NCI-H82 treated with DMSO at 0.1 percent for 48 hours (cell line): ENCODE results near the gene ALOX15.
"Not testable (repeated sequence)": the region's sequence is repeated elsewhere in the genome, so short reads cannot be mapped to it uniquely, and the experiment has no call there.

ENCODE experiments used
- DNase-seq: peaks from one replicate; lab custom pipeline; 2025; ENCODE audit not compliant: unreplicated experiment; lab: John Stamatoyannopoulos, UW

Gene ALOX15, protein sequence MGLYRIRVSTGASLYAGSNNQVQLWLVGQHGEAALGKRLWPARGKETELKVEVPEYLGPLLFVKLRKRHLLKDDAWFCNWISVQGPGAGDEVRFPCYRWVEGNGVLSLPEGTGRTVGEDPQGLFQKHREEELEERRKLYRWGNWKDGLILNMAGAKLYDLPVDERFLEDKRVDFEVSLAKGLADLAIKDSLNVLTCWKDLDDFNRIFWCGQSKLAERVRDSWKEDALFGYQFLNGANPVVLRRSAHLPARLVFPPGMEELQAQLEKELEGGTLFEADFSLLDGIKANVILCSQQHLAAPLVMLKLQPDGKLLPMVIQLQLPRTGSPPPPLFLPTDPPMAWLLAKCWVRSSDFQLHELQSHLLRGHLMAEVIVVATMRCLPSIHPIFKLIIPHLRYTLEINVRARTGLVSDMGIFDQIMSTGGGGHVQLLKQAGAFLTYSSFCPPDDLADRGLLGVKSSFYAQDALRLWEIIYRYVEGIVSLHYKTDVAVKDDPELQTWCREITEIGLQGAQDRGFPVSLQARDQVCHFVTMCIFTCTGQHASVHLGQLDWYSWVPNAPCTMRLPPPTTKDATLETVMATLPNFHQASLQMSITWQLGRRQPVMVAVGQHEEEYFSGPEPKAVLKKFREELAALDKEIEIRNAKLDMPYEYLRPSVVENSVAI

DNA sequence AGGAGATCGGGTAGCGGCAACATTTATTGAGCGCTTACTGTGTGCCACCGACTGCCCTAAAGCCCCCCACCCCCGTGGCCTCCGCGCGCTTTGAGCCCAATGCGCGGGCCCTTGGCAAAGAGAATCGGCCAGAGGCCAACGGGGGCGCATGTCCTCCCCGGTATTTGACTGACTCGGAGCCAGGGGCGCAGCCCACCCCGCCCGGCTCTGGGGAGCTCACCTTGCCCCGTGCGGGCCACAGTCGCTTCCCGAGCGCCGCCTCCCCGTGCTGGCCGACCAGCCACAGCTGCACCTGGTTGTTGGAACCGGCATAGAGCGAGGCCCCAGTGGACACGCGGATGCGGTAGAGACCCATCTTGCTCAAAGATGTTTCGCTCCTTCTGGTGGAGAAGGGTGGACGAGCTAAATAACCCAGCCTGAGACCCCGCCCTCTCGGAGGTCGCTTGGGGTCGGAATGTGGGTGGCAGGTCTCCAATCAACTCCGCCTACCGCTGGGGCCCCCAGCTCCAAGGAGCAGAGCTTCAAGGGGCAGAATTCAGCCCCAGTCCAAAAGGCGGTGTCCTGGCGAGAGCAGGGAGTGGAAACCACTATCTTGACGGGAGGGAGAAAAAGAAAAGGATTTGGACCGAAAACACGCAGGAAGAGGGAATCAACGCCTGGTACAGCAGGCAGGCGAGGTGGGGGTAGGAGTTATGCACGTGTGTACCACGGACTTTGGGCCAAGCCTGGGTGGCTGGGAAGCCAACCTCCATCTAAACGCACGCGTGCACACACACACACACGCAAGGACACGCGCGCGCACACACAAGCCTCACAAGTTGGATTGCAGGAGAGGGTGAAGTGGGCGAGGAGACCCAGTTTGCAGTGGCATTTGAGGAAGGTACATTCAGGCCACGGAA, at the start of gene ALOX15:
Gene ALOX15 (minus strand): TSS at position 382 of the 899 bp plus-strand sequence. CDS start 27 bp downstream, at position 355.
- DNase-seq: no peak

DNA sequence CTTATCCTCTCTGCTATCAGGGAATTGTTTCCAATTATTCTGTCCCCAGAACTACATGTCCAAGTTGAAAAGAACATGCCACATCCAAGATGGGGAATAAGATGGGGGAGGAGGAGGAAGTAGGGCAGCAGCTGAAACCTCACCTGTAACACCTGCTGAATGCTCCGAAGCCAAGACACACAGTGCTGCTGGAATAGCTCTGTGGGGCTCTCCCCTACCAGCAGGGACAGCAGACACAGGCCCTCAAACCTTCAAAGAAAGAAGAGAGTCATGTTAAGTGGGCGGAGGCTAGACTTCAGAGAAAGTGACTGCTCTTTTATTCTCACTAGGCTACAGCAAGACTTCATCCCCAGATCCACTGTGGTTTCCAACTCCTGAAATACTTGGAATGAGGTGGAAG, 49.3 kb upstream of the ALOX15 start:
- DNase-seq: no peak

DNA sequence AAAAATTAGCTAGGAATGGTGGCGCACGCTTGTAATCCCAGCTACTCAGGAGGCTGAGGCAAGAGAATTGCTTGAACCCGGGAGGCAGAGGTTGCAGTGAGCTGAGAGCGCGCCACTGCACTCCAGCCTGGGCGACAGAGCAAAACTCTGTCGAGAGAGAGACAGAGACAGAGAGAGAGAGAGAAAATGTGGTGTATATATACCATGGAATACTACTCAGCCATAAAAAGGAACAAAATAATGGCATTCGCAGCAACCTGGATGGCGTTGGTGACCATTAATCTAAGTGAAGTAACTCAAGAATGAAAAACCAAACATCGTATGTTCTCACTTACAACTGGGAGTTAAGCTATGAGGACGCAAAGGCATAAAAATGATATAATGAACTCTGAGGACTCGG, 48.4 kb upstream of the ALOX15 start:
- not testable (repeated sequence) for DNase-seq

DNA sequence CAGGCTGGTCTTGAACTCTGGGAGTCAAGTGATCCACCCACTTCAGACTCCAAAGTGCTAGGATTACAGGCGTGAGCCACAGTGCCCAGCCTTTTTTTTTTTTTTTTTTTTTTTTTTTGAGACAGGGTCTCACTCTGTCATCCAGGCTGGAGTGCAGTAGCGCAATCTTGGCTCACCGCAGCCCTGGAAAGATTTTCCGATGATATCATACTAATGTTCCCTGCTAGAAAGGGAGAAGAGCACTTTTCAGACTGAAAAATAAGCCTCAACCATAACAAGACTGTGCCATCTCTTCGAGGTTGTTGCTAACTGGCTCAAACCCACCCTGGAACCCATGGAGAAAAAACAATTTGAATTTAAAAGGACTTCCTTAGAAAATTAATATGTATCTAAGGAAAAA, 42.3 kb upstream of the ALOX15 start:
- not testable (repeated sequence) for DNase-seq

DNA sequence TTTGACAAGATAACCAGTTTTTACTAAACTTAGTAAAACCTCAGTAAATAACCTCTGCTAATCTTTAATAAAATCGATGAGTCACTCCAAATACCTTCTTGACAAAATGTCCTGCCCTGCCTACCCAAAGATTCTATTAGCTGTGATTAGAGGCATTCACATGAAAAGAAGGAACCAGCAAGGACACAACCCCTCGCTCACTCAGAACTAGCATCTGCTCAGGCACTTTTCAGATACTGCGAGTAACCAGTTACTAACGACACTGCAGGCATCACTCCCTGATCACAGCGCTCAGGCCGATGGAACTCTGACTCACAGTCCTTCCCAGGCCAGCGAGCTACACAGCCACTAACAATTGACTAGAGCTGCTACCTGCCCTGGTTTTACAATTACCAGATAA, 38.2 kb upstream of the ALOX15 start:
- DNase-seq: no peak

DNA sequence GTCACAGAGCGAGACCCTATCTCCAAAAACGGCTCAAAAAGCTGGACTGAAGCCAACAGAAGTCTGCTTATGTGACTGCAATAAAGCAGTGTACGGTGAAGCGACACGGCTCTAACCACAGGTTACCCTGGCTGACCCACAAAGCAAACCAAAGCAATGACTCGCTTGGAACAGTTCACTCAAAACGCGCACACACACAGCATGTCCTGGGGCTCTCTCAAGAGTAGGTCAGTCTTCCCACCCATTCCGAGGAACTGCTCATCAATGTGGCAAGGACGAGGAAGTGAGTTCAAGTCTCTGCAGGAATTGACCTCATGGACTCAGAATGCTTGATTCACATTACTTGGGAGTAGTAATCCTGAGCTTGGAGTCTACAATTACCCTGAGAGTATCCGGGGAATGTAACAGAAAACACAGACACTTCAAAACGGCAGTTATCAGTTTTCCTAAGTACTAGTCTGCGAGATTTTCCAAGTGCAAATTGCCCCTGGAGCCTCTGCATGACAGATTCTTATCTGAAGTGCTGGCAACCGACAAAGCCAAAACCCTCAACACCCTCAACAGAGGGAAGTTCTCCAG, 37.1 kb upstream of the ALOX15 start:
- DNase-seq: no peak

DNA sequence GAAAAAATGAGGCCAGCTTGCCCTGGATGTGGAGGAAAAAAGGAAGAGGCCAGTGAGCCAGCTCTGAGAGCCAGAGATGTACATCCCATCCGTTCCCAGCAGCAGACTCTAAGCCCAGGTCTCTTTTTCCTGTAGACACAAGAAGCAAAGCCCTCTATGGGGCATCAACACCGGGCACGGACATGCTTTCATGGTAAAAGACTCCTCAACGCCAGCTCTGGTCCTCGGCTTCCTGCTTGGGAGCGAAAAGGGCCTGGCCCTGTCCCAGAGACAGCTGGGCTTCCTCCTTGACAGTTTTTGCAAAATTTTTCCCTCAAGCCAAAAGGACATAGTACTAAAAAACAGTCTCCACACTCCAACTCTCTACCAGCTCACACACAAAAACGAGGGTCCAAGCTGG, 35.3 kb upstream of the ALOX15 start:
- DNase-seq: no peak

DNA sequence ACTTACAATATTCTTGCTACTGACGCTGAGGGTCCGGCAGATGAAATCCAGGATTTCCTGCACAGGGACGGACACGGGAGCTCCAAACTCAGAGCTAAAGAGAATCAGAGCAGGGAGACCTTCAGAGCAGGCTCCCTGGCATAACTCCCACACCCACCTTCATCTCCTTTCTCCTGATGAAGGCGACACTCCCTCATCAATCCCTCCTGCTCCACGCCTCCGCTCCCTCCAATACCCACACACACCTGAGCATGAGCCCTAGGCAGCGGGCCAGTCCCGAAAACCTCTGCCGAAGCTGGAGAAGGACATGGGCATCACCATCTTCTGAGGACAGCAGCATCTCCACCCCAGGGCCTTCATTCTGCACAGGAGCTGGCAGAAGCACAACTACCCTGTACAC, 34.3 kb upstream of the ALOX15 start:
- no peak for DNase-seq

DNA sequence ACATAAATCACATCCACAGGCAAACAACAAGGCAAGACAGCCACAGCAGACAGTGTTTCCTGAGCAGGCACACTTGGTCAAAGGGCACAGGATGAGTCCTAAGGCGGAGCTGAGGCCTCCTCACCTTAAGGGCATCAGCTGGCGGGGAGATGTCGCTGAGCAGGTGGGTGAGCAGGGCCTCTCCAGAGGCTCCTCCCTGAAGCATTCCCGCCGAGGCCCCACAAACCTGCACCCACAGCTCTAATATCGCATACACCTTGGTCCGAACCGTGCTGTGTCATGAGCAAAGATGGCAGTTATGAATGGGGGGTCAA, 33.2 kb upstream of the ALOX15 start:
- no peak for DNase-seq

DNA sequence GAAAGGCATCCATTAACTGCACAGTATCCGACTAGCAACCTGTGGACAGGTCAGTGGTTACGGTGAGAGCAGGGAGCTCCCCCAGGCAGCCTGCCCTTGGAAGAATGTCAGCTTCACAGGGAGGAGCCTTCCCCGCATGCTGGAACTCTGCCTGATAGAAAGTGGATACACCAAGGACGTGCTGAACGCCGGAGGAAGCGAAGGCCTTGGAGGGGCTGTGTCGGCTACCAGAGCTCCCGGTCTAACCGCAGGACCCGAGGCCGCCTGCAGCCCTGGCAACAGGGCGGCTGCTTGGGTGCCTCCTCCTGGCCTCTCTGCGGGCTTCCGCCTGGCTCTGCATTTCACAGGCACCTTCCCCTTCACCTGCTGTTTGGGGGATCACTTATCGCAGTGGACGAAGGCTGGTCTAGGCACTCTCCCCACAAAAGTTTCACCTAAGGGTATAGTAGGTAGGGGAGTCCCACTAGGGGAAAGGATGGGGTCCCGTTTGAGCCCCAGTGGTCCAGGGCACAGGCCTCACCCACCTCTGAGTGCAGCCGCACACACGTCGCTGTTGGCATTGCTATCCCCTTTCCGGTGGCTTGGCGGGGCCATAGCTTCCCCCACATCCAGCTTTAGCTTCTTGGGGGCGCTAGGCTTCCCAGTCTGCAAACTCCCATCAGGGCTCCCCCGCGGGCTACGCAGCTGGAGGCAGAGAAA, 32.7 kb upstream of the ALOX15 start:
- no peak for DNase-seq

DNA sequence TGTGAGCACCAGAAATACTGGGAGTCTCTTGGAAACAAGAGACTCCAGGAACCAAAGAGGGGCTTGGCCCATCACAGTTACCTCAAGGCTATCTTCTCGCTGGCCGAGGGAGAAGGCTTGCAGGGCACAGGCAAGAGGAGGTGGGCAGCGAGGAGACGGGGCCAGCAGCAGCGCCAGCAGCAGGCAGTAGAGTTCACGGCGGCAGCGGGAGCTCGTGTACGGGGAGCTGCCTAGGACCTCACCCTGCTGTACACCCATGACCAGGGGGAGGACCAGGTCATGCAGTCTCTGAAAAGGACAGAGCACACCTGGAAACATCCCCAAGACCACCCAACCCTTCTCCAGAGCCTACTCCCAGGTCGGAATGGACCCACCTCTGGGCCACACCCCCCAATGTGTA, 31.7 kb upstream of the ALOX15 start:
- DNase-seq: no peak

DNA sequence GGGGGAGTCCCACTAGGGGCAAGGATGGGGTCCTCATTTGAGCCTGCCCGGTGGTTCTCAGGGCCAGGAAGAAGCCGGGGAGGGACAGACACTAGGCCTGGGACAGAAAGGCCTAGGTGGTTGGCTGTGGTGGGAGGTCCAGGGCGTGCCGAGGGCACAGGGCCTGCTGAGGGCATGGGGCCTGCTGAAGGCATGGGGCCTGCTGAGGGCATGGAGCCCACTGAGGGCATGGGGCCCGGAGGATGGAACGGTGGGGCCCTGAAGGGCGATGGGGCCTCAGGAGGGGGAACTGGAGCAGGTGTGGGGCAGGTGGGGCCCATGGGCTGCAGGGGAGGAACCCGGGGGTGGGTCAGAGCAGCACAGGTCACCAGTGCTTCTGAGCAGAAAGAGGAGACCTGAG, 31.3 kb upstream of the ALOX15 start:
- no peak for DNase-seq

DNA sequence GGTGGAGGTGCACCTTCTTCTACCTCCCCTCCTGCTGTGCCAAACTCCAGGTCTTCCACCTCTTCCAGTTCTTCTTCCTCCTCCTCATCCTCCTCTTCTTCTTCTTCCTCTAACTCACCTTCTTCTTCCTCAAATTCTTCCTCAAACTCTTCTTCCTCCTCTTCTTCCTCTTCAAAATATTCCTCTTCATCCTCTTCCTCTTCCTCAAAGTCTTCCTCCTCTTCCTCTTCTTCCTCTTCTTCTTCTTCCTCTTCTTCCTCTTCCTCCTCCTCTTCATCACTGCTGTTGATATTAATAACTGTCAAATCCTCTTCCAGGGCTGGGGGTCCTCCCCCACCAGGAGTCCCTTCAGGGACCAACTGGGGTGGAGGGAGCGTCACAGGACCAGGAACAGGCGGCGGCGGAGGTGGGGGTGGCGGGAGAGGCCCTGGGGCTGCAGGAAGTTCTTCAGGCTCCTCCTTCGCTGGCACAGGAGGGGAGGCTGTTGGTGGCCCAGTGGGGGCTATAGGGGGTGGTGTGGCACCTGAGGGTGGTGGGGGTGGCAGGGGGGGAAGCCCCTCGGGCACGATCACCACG, 30.7 kb upstream of the ALOX15 start:
- no peak for DNase-seq

DNA sequence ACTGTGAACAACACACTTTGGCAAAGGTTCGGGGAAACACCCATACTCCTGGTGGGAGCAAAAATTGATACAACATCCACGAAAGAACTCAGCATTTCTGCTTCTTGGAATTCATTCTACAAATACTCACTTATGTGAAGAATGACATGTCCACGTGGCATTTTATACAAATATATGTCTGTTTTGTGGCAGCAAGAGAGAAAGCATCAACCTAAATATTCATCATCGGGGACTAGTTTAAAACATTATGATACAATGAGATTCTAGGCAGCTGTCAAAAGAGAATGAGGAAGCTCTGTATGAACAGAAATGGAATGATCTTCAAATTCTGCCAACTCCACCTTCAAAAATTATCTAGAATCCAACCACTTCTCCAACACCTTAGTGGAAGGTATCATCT, 25.7 kb upstream of the ALOX15 start:
- no peak for DNase-seq

DNA sequence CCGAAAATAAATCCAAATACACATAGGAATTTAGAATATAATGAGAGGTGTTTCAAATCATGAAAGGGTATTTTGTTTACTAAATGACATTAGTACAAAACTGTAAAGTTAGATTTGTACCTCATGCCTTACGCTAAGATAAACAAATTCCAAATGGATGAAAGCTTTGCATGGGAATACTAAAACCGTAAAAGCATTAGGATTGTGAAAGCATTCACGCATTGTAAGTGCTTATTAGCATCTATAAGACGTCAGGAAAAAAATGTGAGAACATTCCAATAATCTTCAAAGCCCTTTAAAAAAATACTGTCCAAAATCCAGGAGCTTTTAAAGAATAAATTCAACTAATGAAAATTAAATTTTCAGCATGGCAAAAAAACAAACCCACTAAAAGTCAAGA, 24.8 kb upstream of the ALOX15 start:
- DNase-seq: no peak

DNA sequence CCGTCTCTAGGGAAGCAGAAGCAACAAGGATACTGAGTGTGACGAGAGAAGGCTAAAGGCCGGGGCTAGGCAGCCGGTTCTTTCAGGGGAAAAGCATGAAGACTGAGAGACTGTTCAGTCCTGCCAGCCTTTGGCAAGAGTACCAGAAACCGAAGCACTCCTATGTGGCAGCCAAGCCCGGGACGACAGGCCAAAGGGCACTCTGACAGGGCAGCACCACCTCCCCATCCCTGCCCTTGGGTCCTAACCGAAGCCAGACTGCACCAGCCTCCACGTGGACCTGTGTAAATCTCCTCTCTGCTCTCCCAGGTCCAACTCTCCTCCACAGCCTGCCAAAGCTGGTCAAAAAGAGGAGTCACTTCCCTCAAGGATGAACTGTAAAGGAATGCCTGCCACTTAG, 23.5 kb upstream of the ALOX15 start:
- no peak for DNase-seq

DNA sequence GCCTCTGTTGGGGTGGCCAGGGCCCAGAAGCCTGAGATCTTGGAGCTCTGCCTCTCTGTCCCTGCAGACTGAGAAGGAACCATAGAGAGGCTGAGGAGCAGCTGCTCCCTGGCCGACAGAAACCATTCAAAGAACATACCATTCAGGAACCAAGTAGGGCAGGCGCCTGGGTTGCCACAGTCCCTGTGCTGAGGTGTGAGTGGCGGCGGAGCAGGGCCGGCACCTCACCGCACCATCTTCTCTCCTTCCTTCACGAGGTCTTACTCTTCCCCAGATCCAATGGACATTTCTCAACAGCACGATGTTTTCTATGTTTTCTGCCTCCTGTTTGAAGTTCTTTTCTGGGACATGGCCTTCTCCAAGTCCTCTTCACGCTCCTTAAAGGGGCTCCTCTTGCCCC, 22.8 kb upstream of the ALOX15 start:
- no peak for DNase-seq

DNA sequence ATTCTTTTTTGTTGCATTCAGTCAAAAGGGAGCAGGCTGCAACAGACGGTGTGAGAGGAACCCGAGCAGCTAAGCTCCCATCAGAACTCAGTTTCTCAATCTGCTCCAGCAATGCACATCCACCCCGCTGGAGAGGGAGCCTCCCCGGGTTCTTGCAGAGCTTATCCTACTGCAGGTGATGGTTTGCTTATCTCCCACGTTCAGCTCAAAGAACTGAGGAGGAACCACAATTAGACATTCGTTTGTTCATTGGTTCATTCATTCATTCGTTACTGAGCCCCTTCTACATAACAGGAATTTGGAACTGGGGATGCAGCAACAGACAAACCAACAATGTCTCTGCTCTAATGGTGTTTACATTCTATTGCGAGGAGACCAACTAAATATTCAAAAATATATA, 22.2 kb upstream of the ALOX15 start:
- no peak for DNase-seq

DNA sequence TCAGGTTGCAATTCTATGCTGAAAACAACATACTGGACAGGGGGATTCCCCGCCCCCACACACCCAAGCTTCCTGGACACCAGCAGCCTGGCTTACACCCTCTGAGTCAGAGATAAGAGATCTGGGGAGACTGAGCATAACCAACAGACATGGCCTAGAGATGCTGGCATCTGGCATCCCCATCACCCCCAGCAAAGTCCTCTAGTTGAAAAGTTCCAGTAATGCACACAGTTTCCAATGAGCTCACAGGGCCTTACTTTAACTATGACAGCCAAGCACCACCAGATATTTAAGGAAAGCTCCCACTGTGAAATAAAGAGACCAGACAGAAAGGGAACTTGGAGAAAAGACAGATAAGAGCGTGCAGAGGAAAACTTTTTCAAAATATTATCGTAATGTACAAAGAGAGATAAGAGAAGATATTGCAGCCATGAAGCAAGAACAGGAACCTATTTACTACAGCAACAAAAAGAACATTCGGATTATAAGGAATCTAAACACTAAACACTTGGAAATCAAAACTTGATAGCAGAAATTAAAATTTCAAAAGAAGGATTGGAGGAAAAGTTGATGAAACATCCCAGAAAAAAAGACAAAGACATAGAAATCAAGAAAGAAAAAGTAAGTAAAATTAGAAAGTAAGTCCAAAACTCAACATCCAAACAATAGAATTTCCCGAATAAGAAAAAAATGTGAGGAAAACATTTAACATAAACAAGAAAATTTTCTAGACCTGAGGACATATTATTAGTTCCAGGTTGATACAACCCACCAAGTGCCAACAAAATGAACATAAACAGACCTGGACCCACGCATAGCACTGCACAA, 17.2 kb upstream of the ALOX15 start:
- DNase-seq: no peak

DNA sequence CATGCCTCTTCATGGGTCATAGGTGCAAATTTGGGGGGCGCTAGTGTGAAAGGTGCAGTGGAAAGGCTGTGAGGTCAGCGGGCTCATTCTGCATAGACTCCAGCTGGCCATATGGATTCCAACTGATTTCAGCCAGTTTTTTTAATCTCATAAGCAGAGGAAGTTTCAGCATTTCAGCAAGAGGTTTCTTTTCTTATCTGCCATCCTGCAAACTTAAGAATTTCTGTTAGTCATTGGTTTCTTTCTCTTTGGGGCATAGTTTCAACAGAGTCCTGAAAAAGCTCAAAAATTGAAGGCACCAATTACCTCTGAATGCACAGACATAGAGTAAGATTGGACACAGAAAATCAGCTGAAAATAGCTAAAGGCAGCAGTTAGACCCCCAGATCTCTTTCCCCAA, 16.2 kb upstream of the ALOX15 start:
- no peak for DNase-seq
